Measurements from ENCODE around the gene HHATL.
"Not testable (repeated sequence)": the region's sequence is repeated elsewhere in the genome, so short reads cannot be mapped to it uniquely, and the experiment has no call there.

Gene HHATL

GRCh38 chr3:42733501-42734262, 31.1 kb upstream of the HHATL start:
- no peak for DNase-seq

GRCh38 chr3:42732829-42733459, 30.3 kb upstream of the HHATL start:
- DNase-seq, result no peak

- DNase-seq, result no peak
Measured at GRCh38 chr3:42732196-42732828, 29.7 kb upstream of the HHATL start.

- DNase-seq, result no peak
Measured at GRCh38 chr3:42731476-42732195, 29.0 kb upstream of the HHATL start.

- DNase-seq, result no peak
Measured at GRCh38 chr3:42730706-42731420, 28.3 kb upstream of the HHATL start.

- DNase-seq, result no peak
Measured at GRCh38 chr3:42730294-42730693, 27.7 kb upstream of the HHATL start.

- no peak for DNase-seq
Measured at GRCh38 chr3:42729404-42730145, 27.0 kb upstream of the HHATL start.

- DNase-seq, result no peak
Measured at GRCh38 chr3:42728668-42729364, 26.2 kb upstream of the HHATL start.

- no peak for DNase-seq
Measured at GRCh38 chr3:42728056-42728455, 25.5 kb upstream of the HHATL start.

GRCh38 chr3:42725454-42725853, 22.9 kb upstream of the HHATL start:
- no peak for DNase-seq

- no peak for DNase-seq
Measured at GRCh38 chr3:42723219-42723618, 20.6 kb upstream of the HHATL start.

- DNase-seq, result not testable (repeated sequence)
Measured at GRCh38 chr3:42722442-42722841, 19.8 kb upstream of the HHATL start.

GRCh38 chr3:42721690-42722089, 19.1 kb upstream of the HHATL start:
- no peak for DNase-seq

- DNase-seq, result no peak
Measured at GRCh38 chr3:42720126-42720525, 17.5 kb upstream of the HHATL start.

- no peak for DNase-seq
Measured at GRCh38 chr3:42719002-42719401, 16.4 kb upstream of the HHATL start.

GRCh38 chr3:42718338-42718737, 15.7 kb upstream of the HHATL start:
- no peak for DNase-seq

- no peak for DNase-seq
Measured at GRCh38 chr3:42717306-42717705, 14.7 kb upstream of the HHATL start.

- no peak for DNase-seq
Measured at GRCh38 chr3:42714171-42714852, 11.7 kb upstream of the HHATL start.

- no peak for DNase-seq
Measured at GRCh38 chr3:42713747-42714146, 11.1 kb upstream of the HHATL start.

GRCh38 chr3:42712688-42713372, 10.2 kb upstream of the HHATL start:
- no peak for DNase-seq

Data from DMS 273 treated with DMSO at 0.1 percent for 48 hours (cell line).